ENCODE results near the gene ENDOV. TPM values are rescaled to one million over a fixed set of nuclear protein-coding genes. Genes with fewer than 3 reads are reported as not detected.

The ENDOV gene
- total and polyA plus RNA-seq, 2 of the 13 experiments (the other 11 are each of a cell fraction or from before 2014, with no cell fraction given): 15.1 to 17.1 TPM

DNA sequence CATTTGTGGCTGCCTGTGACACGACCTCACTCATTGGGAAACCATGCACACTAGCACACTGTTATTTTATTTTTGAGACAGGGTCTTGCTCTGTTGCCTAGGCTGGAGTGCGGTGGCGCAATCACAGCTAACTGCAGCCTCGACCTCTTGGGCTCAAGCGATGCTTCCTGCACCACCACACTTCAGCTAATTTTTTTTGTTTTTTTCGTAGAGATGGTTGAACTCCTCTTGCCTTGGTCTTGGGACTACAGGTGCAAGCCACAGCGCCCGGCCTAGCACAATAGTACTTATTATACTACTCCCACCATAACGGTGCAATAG is 64.2 kb downstream of the ENDOV start:
- in situ Hi-C loops (cut with HindIII; ENCODE audit: extremely low pct_ligation_motif_present, low pct_unique_long_range_greater_than_20kb) (no loop called here), intact Hi-C loops (cut with micrococcal nuclease; ENCODE audit: unreplicated experiment) (loop anchor here (5.0 kb wide), 1 partner anchor 908 kb away; no protein-coding TSS in a partner anchor)
- no peak for FAIRE-seq
- Histone ChIP-seq H3K27ac (ENCODE audit: extremely low read length, insufficient read depth, low read length) (no peak overlapping the region), H4K20me1 (ENCODE audit: insufficient read depth, low read length) (peaks cover 14% of the 10 kb centered on the region; the same call in 1 of the 2 replicates), H2AFZ (ENCODE audit: low read length) (no peak overlapping the region), H3K4me3 (replicated peaks in 1 of 3; ENCODE audit: insufficient read depth in 1 of 3, low read depth in 2 of 3, low read length in 3 of 3) (no peak overlapping the region), H3K27me3 (ENCODE audit: control insufficient read depth in 1 of 2, insufficient read depth in 2 of 2, low read length in 2 of 2) (peaks cover 51 to 96% of the 10 kb centered on the region in 2 experiments), H3K9ac (ENCODE audit: insufficient read depth, low read depth, low read length) (no peak overlapping the region), H3K36me3 (replicated peaks in 1 of 2; ENCODE audit: control insufficient read depth in 1 of 2, insufficient read depth in 2 of 2, low read length in 2 of 2) (no peaks in the 10 kb centered on the region), H3K79me2 (ENCODE audit: insufficient read depth, low read length) (no peaks in the 10 kb centered on the region), H3K4me2 (ENCODE audit: low read depth, low read length) (no peak overlapping the region), H3K9me3 (ENCODE audit: low read length) (no peaks in the 10 kb centered on the region), H3K4me1 (ENCODE audit: insufficient read depth, low read length) (peaks cover 33% of the 10 kb centered on the region)
- no peak for TF ChIP-seq ZFY (CRISPR knock-in tag; IDR thresholded peaks at IDR 0.05)
- TF ChIP-seq, protein P1, sequence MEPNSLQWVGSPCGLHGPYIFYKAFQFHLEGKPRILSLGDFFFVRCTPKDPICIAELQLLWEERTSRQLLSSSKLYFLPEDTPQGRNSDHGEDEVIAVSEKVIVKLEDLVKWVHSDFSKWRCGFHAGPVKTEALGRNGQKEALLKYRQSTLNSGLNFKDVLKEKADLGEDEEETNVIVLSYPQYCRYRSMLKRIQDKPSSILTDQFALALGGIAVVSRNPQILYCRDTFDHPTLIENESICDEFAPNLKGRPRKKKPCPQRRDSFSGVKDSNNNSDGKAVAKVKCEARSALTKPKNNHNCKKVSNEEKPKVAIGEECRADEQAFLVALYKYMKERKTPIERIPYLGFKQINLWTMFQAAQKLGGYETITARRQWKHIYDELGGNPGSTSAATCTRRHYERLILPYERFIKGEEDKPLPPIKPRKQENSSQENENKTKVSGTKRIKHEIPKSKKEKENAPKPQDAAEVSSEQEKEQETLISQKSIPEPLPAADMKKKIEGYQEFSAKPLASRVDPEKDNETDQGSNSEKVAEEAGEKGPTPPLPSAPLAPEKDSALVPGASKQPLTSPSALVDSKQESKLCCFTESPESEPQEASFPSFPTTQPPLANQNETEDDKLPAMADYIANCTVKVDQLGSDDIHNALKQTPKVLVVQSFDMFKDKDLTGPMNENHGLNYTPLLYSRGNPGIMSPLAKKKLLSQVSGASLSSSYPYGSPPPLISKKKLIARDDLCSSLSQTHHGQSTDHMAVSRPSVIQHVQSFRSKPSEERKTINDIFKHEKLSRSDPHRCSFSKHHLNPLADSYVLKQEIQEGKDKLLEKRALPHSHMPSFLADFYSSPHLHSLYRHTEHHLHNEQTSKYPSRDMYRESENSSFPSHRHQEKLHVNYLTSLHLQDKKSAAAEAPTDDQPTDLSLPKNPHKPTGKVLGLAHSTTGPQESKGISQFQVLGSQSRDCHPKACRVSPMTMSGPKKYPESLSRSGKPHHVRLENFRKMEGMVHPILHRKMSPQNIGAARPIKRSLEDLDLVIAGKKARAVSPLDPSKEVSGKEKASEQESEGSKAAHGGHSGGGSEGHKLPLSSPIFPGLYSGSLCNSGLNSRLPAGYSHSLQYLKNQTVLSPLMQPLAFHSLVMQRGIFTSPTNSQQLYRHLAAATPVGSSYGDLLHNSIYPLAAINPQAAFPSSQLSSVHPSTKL (CRISPR knock-in tag; IDR thresholded peaks at IDR 0.05): no peak
- TF ChIP-seq, protein P2, sequence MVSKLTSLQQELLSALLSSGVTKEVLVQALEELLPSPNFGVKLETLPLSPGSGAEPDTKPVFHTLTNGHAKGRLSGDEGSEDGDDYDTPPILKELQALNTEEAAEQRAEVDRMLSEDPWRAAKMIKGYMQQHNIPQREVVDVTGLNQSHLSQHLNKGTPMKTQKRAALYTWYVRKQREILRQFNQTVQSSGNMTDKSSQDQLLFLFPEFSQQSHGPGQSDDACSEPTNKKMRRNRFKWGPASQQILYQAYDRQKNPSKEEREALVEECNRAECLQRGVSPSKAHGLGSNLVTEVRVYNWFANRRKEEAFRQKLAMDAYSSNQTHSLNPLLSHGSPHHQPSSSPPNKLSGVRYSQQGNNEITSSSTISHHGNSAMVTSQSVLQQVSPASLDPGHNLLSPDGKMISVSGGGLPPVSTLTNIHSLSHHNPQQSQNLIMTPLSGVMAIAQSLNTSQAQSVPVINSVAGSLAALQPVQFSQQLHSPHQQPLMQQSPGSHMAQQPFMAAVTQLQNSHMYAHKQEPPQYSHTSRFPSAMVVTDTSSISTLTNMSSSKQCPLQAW (CRISPR knock-in tag; IDR thresholded peaks at IDR 0.05): no peak
- TF ChIP-seq NKX3-1 (CRISPR knock-in tag; IDR thresholded peaks at IDR 0.05): no peak
- no peak for TF ChIP-seq RFXANK (CRISPR knock-in tag; IDR thresholded peaks at IDR 0.05)
- no peak for TF ChIP-seq NFE2L1 (CRISPR knock-in tag; IDR thresholded peaks at IDR 0.05; ENCODE audit: borderline replicate concordance)
- TF ChIP-seq, protein P3, sequence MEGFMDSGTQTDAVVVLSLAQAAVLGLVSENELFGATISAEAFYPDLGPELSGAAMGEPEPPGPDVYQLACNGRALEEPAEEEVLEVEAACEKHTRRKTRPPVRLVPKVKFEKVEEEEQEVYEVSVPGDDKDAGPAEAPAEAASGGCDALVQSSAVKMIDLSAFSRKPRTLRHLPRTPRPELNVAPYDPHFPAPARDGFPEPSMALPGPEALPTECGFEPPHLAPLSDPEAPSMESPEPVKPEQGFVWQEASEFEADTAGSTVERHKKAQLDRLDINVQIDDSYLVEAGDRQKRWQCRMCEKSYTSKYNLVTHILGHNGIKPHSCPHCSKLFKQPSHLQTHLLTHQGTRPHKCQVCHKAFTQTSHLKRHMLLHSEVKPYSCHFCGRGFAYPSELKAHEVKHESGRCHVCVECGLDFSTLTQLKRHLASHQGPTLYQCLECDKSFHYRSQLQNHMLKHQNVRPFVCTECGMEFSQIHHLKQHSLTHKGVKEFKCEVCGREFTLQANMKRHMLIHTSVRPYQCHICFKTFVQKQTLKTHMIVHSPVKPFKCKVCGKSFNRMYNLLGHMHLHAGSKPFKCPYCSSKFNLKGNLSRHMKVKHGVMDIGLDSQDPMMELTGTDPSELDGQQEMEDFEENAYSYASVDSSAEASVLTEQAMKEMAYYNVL (CRISPR knock-in tag; IDR thresholded peaks at IDR 0.05; ENCODE audit: borderline replicate concordance): no peak
- TF ChIP-seq MZF1 (CRISPR knock-in tag; IDR thresholded peaks at IDR 0.05; ENCODE audit: borderline replicate concordance): no peak
- peak; percentile 70; the same call in 1 of the 2 replicates for TF ChIP-seq CEBPB (IDR thresholded peaks at IDR 0.05; ENCODE audit: borderline replicate concordance, low read depth, low read length)
- TF ChIP-seq ZNF660 (CRISPR knock-in tag; IDR thresholded peaks at IDR 0.05; ENCODE audit: borderline replicate concordance, low read depth): no peak
- TF ChIP-seq KLF16 (CRISPR knock-in tag; IDR thresholded peaks at IDR 0.05): no peak
- no peak for TF ChIP-seq JARID2 (CRISPR knock-in tag; IDR thresholded peaks at IDR 0.05; ENCODE audit: insufficient replicate concordance)
- 0 out of 2 replicates have a peak, but pooled peaks have one; percentile 14 for TF ChIP-seq CEBPG (CRISPR knock-in tag; IDR thresholded peaks at IDR 0.05)
- ATAC-seq: no peak
- ChIA-PET CTCF (ENCODE audit: low intra/inter-chr PET ratio, low total read pairs) (interaction anchor here (3.5 kb wide), 1 partner anchor 96 kb away, joined by 25 read pairs; no protein-coding TSS in a partner anchor), POLR2A (interaction anchor here (1.2 kb wide), 1 partner anchor 24 kb away, joined by 3 read pairs; no protein-coding TSS in a partner anchor)
- no TSS peak for BruUV-seq (replicated peaks)
- DNase-seq (ENCODE audit: low spot score): no peak
- whole genome bisulfite sequencing (ENCODE audit: low lambda C conversion rate): 39% methylated on average over 9 of the region's 9 CpGs
